Activated CD8-positive, alpha-beta T cell treated with anti-CD3 and anti-CD28 coated beads, Interleukin-2, amount 10 ng/mL, durations not matched to agents 7 days and 5 days (primary cell): ENCODE data around the gene TEX13D. TPM values are rescaled to one million over a fixed set of nuclear protein-coding genes. Genes with fewer than 3 reads are reported as not detected.

Source experiments
- ATAC-seq: fragments of 150-1000 bp; cut with Tn5 transposase; one replicate; pipeline ENCODE4 v1.10.0; 2021; ENCODE audit warnings: moderate library complexity
- CTCF ChIA-PET: fragments of 350-600 bp; sonication (Branson Sonifier 250); formaldehyde crosslinking; loops from one replicate; lab custom pipeline; 2021; ENCODE audit warnings: antibody characterized with exemption; lab: Charles Lee
- POLR2A ChIA-PET: fragments of 350-600 bp; sonication (Branson Sonifier 250); formaldehyde crosslinking; loops from one replicate; lab custom pipeline; 2021; ENCODE audit warnings: antibody characterized with exemption; lab: Charles Lee
- DNase-seq: peaks from one replicate; pipeline ENCODE4 v3.0.0-alpha.2; 2020
- H3K27ac Mint-ChIP-seq: one replicate; pipeline ENCODE4 v1.8.0; 2021; ENCODE audit warnings: mild to moderate bottlenecking, mixed read lengths
- H3K27me3 Mint-ChIP-seq: one replicate; pipeline ENCODE4 v1.8.0; 2021; ENCODE audit warnings: low read depth, mixed read lengths
- H3K36me3 Mint-ChIP-seq: one replicate; pipeline ENCODE4 v1.8.0; 2021; ENCODE audit warnings: low read depth, mixed read lengths
- H3K4me1 Mint-ChIP-seq: one replicate; pipeline ENCODE4 v1.8.0; 2021; ENCODE audit warnings: low read depth, mixed read lengths
- H3K4me3 Mint-ChIP-seq: one replicate; pipeline ENCODE4 v1.8.0; 2021; ENCODE audit warnings: mild to moderate bottlenecking, mixed read lengths
- H3K9me3 Mint-ChIP-seq: one replicate; pipeline ENCODE4 v1.8.0; 2022; ENCODE audit warnings: mixed read lengths; ENCODE audit not compliant: insufficient read depth
- total RNA-seq, 2 experiments: library from RNA; stranded (reverse); gene quantifications; one replicate each; pipeline ENCODE4 v1.2.3, GENCODE V29; 2021

TEX13D gene
- total RNA-seq, 2 experiments from 2014 or later, result not detected

DNA sequence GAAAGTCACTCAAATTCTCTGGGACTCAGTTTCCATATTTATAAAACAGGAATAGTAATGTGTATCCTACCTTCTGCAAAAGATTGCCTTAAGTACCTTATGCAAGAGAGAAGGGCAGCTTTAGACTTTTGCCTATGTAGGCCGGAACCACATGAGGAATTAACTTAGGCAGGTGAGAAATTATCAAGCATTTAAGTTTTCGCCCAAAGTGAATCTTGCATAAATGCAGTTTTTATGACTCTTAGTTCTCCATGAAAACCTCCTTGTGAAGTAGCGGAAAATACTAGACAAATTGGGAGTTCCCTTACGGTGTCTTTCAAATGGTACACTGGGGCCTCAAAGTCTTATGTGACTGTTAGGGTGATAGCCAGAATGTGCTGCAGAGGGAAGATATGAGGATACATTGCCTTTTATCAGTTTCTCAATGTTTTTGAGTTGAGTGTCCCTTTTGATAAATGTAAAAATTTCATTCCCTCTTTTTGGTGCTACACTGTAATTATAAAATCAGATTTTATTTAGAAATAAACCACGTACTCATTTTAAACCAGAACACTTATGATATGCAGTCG is 16.5 kb downstream of the TEX13D start:
- no peaks in the 10 kb centered on the region for H3K9me3 Mint-ChIP-seq
- ATAC-seq, result peak; percentile 34
- ChIA-PET POLR2A (interaction anchor here (0.6 to 4.0 kb wide), 8 partner anchors 9 to 386 kb away, joined by 3 to 22 read pairs (median 4); no protein-coding TSS in a partner anchor), CTCF (interaction anchor here (1.2 to 1.5 kb wide), 4 partner anchors 9 to 132 kb away, joined by 3 to 6 read pairs (median 3); no protein-coding TSS in a partner anchor)
- peaks cover 15% of the 10 kb centered on the region for H3K36me3 Mint-ChIP-seq
- DNase-seq, result no peak
- H3K4me1 Mint-ChIP-seq, result peaks cover 40% of the 10 kb centered on the region
- H3K4me3 Mint-ChIP-seq, result peak overlapping the region; percentile 81
- H3K27ac Mint-ChIP-seq, result peak overlapping the region; percentile 82
- H3K27me3 Mint-ChIP-seq, result no peaks in the 10 kb centered on the region

DNA sequence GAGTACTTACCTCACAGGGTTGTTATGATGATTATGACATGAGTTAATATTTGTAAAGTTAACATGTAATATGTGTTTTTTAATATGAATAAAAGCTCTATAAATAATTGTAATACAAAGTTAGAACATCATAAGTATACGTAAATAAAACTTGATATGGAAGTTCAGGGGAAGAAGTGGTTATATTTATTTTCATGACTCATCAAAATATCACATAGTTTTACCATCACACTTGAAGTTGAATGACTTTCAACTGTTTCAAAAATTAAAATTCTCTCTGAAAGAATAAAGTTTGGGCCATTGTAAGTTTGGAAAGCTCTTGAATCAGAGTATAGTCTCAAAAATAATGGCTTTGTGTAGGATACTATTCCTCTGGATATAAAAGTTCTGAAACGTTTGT is 22.2 kb downstream of the TEX13D start:
- no peaks in the 10 kb centered on the region for H3K27me3 Mint-ChIP-seq
- H3K4me1 Mint-ChIP-seq, result peaks cover 54% of the 10 kb centered on the region
- CTCF ChIA-PET, result interaction anchor here (1.1 to 1.5 kb wide), 4 partner anchors 9 to 131 kb away, joined by 3 to 5 read pairs (median 4); partner anchors contain the start of gene SH2D1A

DNA sequence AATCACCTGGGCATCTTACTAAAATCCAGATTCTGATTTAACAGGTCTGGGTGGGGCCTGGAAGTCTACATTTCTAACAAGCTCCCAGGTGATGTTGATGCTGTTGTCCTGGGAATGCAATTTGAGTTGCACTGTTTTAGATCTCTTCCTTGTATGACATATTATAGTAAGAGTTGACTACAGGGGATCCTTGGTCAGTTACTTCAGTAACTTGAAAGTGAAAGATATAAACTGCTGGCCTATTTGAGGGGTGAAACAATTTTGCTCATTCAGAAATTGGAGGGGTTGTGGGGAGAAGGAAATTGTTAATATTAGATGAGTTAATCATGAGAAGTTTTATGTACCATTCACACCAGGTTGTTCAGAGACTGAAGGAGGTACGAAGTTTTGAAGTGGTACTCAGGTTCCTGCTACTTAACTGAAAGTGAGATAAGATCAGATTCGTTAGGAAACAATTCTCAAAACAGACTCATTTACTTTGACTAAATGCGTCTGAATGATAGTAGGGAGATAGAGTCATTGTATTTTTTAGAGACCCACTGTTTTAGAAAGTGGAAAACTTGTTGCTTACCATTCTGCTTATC is 26.4 kb downstream of the TEX13D start:
- DNase-seq, result no peak
- H3K36me3 Mint-ChIP-seq, result peaks cover 39% of the 10 kb centered on the region
- peak overlapping the region; percentile 76 for H3K4me3 Mint-ChIP-seq
- no peaks in the 10 kb centered on the region for H3K9me3 Mint-ChIP-seq
- peak; percentile 76 for ATAC-seq
- peaks cover 56% of the 10 kb centered on the region for H3K4me1 Mint-ChIP-seq
- H3K27me3 Mint-ChIP-seq, result no peaks in the 10 kb centered on the region
- ChIA-PET POLR2A (interaction anchor here (3.7 kb wide), 1 partner anchor 11 kb away, joined by 22 read pairs; the partner anchor contains the start of gene SH2D1A), CTCF (interaction anchor here (1.3 to 1.7 kb wide), 2 partner anchors 13 to 148 kb away, joined by 4 read pairs; partner anchors contain the start of gene SH2D1A)
- H3K27ac Mint-ChIP-seq, result peak overlapping the region; percentile 92

More for the DNA sequence above, 22.2 kb downstream of the TEX13D start:
- POLR2A ChIA-PET, result interaction anchor here (0.6 to 1.5 kb wide), 4 partner anchors 8 to 17 kb away, joined by 3 to 5 read pairs (median 3); partner anchors contain the start of gene SH2D1A
- DNase-seq (no peak), ATAC-seq (no peak)
- Mint-ChIP-seq H3K27ac (peak overlapping the region; percentile 83), H3K4me3 (peak overlapping the region; percentile 72), H3K36me3 (peaks cover 29% of the 10 kb centered on the region), H3K9me3 (no peaks in the 10 kb centered on the region)

DNA sequence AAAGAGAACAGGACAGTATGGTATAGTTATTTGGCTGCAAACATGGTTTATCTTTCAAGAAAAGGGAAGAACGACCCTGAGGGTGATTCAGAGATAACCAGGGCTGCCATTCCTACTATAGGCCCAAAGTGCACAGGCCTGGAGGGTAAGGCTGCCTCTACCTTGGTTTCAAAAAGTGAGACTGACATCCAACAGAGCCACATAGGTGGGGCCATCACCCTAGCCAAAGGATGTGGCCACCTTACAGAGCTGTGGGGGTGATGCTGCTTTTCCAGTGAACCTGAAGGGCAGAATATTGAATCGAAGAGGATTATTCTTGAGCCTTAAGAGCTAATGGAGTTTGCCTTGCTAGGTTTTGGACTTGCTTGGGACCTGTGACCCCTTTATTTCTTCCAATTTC is 29.6 kb downstream of the TEX13D start:
- ATAC-seq (peak; percentile 73), DNase-seq (peak; percentile 65)
- H3K4me1 Mint-ChIP-seq, result peaks cover 46% of the 10 kb centered on the region
- peaks cover 32% of the 10 kb centered on the region for H3K36me3 Mint-ChIP-seq
- H3K27ac Mint-ChIP-seq, result peak overlapping the region; percentile 72
- ChIA-PET POLR2A (interaction anchor here (0.6 to 1.2 kb wide), 4 partner anchors 8 to 164 kb away, joined by 3 read pairs; partner anchors contain the start of gene SH2D1A), CTCF (interaction anchor here (0.8 to 1.3 kb wide), 5 partner anchors 8 to 150 kb away, joined by 3 to 5 read pairs (median 4); partner anchors contain the start of gene SH2D1A)
- H3K27me3 Mint-ChIP-seq, result no peaks in the 10 kb centered on the region
- no peaks in the 10 kb centered on the region for H3K9me3 Mint-ChIP-seq
- peak overlapping the region; percentile 49 for H3K4me3 Mint-ChIP-seq

DNA sequence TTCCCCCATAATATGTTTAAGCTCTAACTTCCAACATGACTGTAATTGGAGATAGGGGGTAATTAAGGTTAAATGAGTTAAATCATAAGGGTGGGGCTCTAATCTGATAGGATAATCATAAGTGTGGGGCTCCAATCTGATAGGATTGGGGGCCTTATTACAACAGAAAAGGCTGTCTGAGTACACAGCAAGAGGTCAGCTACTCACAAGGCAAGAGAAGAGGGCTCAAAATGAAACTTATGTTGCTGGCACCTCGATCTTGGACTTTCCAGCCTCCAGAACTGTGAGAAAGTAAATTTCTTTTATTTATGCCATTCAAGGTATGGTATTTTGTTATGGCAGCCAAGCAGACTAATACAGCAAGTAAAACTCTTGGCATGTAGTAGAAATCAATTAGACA is 30.3 kb downstream of the TEX13D start:
- CTCF ChIA-PET, result interaction anchor here (0.8 to 1.3 kb wide), 5 partner anchors 8 to 150 kb away, joined by 3 to 5 read pairs (median 4); partner anchors contain the start of gene SH2D1A
- peak overlapping the region; percentile 72 for H3K27ac Mint-ChIP-seq
- H3K9me3 Mint-ChIP-seq, result no peaks in the 10 kb centered on the region
- H3K4me3 Mint-ChIP-seq, result peak overlapping the region; percentile 49
- POLR2A ChIA-PET, result interaction anchor here (0.6 to 1.2 kb wide), 4 partner anchors 9 to 165 kb away, joined by 3 read pairs; partner anchors contain the start of gene SH2D1A
- peaks cover 40% of the 10 kb centered on the region for H3K4me1 Mint-ChIP-seq
- no peaks in the 10 kb centered on the region for H3K27me3 Mint-ChIP-seq
- H3K36me3 Mint-ChIP-seq, result peaks cover 33% of the 10 kb centered on the region
- DNase-seq (no peak), ATAC-seq (no peak)

DNA sequence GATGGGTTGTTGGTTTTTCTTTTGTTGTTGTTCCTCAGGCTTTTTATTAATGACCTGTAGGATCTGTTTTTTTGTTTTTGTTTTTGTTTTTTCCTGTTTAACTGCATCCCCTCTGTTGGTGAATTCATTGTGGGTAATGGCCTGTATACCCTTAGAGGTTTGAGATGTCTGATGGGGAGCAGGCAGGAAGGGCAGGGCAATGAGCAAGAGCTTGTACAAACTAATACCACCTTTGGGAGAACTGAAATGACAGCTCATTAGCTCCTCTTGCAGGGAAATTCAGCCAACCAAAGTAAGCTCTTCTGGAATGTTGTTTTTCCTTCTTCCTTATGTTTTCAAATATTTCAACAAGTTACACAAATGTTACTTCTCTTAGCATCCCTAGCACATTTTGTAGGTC is 37.3 kb downstream of the TEX13D start:
- Mint-ChIP-seq H3K9me3 (no peaks in the 10 kb centered on the region), H3K36me3 (peaks cover 44% of the 10 kb centered on the region), H3K27ac (peak overlapping the region; percentile 49), H3K4me1 (peaks cover 29% of the 10 kb centered on the region), H3K27me3 (no peaks in the 10 kb centered on the region), H3K4me3 (no peak overlapping the region)
- ChIA-PET CTCF (interaction anchor here (1.0 kb wide), 1 partner anchor 159 kb away, joined by 3 read pairs; no protein-coding TSS in a partner anchor), POLR2A (interaction anchor here (0.9 to 1.3 kb wide), 3 partner anchors 9 to 159 kb away, joined by 3 to 5 read pairs (median 3); no protein-coding TSS in a partner anchor)
- DNase-seq (no peak), ATAC-seq (no peak)

DNA sequence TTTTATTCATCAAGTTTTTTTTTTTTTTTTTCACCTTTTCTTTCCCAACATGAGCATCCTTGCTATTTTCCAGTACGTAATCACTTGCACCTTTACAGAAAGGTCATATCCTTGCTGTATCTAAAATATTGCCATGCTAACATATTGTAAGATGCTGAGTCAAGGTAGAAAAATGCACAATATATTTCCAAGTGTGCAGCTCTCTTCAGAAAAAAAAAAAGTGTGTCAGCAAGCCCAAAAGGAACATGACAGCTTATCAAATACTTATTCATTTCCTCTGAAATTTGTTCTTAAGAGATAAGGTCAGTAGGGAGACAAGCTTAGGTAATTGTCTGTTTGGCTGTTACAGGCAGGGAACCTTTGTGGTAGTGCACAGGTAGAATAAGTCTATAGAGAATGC is 40.9 kb downstream of the TEX13D start:
- no peak for DNase-seq
- CTCF ChIA-PET, result interaction anchor here (1.1 to 1.5 kb wide), 2 partner anchors 156 to 162 kb away, joined by 3 to 4 read pairs; no protein-coding TSS in a partner anchor
- POLR2A ChIA-PET, result no interaction called here
- Mint-ChIP-seq H3K27ac (no peak overlapping the region), H3K36me3 (peaks cover 37% of the 10 kb centered on the region), H3K4me3 (no peak overlapping the region), H3K4me1 (peaks cover 31% of the 10 kb centered on the region), H3K9me3 (no peaks in the 10 kb centered on the region), H3K27me3 (no peaks in the 10 kb centered on the region)
- no peak for ATAC-seq

DNA sequence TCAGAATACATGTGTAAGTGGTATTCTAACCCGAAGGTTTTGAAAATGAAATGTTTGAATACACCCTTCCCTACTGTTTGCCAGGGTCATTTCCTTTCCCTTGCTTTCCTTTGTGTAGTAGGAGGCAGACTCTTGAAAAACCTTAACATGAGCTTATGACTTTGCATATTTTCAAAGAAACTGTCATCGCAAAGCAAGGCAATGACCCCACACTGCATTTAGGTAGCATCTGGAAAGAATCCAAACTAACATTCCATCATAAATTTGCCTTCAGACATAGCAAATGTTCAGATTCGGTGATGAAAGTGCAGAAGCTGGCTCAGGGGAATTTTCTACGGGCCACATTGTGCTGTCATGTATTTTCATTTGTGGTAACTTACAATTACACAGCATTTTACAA is 46.2 kb downstream of the TEX13D start:
- DNase-seq (no peak), ATAC-seq (no peak)
- no peaks in the 10 kb centered on the region for H3K27me3 Mint-ChIP-seq
- ChIA-PET POLR2A (interaction anchor here (0.9 kb wide), 1 partner anchor 8 kb away, joined by 3 read pairs; no protein-coding TSS in a partner anchor), CTCF (interaction anchor here (1.8 kb wide), 1 partner anchor 9 kb away, joined by 4 read pairs; no protein-coding TSS in a partner anchor)
- H3K36me3 Mint-ChIP-seq, result peaks cover 21% of the 10 kb centered on the region
- peaks cover 18% of the 10 kb centered on the region for H3K4me1 Mint-ChIP-seq
- H3K9me3 Mint-ChIP-seq, result no peaks in the 10 kb centered on the region
- no peak overlapping the region for H3K4me3 Mint-ChIP-seq
- H3K27ac Mint-ChIP-seq, result no peak overlapping the region

DNA sequence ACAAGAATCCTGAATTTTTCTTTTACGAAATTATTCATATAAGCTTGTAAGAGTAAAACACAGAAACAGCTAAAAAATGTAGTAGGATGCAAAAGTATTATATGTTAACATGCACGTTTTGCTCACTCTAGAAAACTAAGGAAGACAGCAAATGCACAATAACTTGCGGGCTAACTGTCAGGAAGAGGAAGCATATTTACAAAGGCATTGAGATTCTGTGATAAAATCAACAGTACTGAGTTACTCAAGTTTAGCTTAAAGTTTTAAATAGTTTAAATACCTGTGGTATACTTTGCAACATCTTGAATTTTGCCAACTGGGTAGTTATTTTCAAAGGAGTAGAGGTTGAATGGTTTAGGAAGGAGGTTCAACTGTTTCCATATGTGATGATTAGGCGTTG is 50.9 kb downstream of the TEX13D start:
- Mint-ChIP-seq H3K4me1 (peaks cover 16% of the 10 kb centered on the region), H3K4me3 (no peak overlapping the region), H3K27ac (peak overlapping the region; percentile 52), H3K27me3 (no peaks in the 10 kb centered on the region), H3K36me3 (peaks cover 23% of the 10 kb centered on the region), H3K9me3 (no peaks in the 10 kb centered on the region)
- ChIA-PET CTCF (interaction anchor here (0.6 to 1.6 kb wide), 3 partner anchors 12 to 472 kb away, joined by 3 read pairs; no protein-coding TSS in a partner anchor), POLR2A (no interaction called here)
- no peak for DNase-seq
- no peak for ATAC-seq

DNA sequence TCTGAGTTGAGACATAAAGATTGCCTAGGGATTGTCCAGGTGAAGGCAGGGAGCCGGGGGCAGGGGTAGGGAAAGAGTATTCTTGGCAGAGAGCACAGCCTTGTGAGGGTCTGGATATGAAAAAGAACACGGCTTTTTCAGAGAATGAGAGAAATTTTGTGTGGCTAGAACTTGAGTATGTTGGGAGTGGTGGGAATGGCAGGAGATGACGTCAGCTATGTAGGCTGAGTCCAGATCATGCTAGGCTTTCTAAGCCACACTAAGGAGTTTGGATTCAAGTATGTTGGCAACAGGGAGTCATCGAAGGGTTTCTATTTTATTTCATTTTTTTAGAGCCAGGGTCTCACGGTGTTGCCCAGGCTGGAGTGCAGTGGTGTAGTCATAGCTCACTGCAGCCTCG is 53.9 kb downstream of the TEX13D start:
- Mint-ChIP-seq H3K27ac (no peak overlapping the region), H3K27me3 (no peaks in the 10 kb centered on the region), H3K4me3 (no peak overlapping the region), H3K36me3 (peaks cover 18% of the 10 kb centered on the region), H3K9me3 (no peaks in the 10 kb centered on the region), H3K4me1 (peaks cover 16% of the 10 kb centered on the region)
- CTCF ChIA-PET, result no interaction called here
- ATAC-seq, result no peak
- POLR2A ChIA-PET, result no interaction called here
- DNase-seq, result no peak
